Transverse colon (tissue), 4 donors: ENCODE results near the gene CYP4F22. TPM values are rescaled to one million over a fixed set of nuclear protein-coding genes. Genes with fewer than 3 reads are reported as not detected.

Source experiments
- DNase-seq: peaks from one replicate; pipeline ENCODE4 v3.0.0-alpha.2; 2019
- H3K27ac ChIP-seq, 4 donors: fragments of 200-600 bp; sonication (generic); 2 replicates each; pipeline ENCODE4 v1.5.1; 2016 to 2018; ENCODE audit warnings: inconsistent platforms in 4 of 4
- H3K27me3 ChIP-seq: fragments of 200-600 bp; sonication (generic); 2 replicates; pipeline ENCODE4 v1.5.1; 2017; ENCODE audit warnings: inconsistent platforms
- H3K36me3 ChIP-seq, 4 donors: fragments of 200-600 bp; sonication (generic); 2 replicates each; pipeline ENCODE4 v1.5.1; 2017 to 2019; ENCODE audit warnings: inconsistent platforms in 4 of 4
- H3K4me1 ChIP-seq, 4 donors: fragments of 200-600 bp; sonication (generic); 2 replicates each; pipeline ENCODE4 v1.5.1; 2017 to 2020; ENCODE audit warnings: inconsistent platforms in 4 of 4
- H3K4me3 ChIP-seq, 4 donors: fragments of 200-600 bp; sonication (generic); 1 replicate in 1 of 4; 2 replicates in 3 of 4; pipeline versions ENCODE4 v1.5.1 to v1.6.1; 2017 to 2019; ENCODE audit warnings: inconsistent platforms in 4 of 4
- H3K9me3 ChIP-seq, 2 donors: fragments of 200-600 bp; sonication (generic); 2 replicates each; pipeline ENCODE4 v1.5.1; 2017 to 2019; ENCODE audit warnings: inconsistent platforms in 2 of 2
- EP300 ChIP-seq: sonication (generic); formaldehyde crosslinking; IDR thresholded peaks from one replicate; pipeline ENCODE4 v1.6.1; 2017; ENCODE audit warnings: antibody characterized with exemption, low read depth
- POLR2A ChIP-seq: fragments of 450-650 bp; IDR thresholded peaks from one replicate; pipeline ENCODE4 v1.6.1; 2016; ENCODE audit warnings: antibody characterized with exemption, mild to moderate bottlenecking, moderate library complexity
- POLR2AphosphoS5 ChIP-seq, 3 donors: sonication (generic); formaldehyde crosslinking; IDR thresholded peaks; one replicate each; pipeline ENCODE4 v1.6.1; 2016; ENCODE audit warnings: antibody characterized with exemption in 3 of 3
- WGBS, 2 donors: methylation state at CpG; one replicate each; pipeline ENCODE4 v1.1.5; 2018; ENCODE audit warnings: low coverage in 1 of 2; 5-methylcytosine and 5-hydroxymethylcytosine counted together
- in situ Hi-C, 4 donors: fragments of 200-750 bp; cut with MboI; loops; one replicate each; pipeline versions ENCODE4 v1.15.0 to v1.15.1; 2017; ENCODE audit warnings: low sequenced_read_pairs in 3 of 4, low pct_ligation_motif_present in 1 of 4, low pct_unique_long_range_greater_than_20kb in 1 of 4
- intact Hi-C: fragments of 100-400 bp; cut with DNase I; formaldehyde crosslinking; loops from one replicate; pipeline ENCODE4 v1.15.1; 2023; ENCODE audit warnings: low total_unique reads
- total RNA-seq, 4 donors: library from RNA; depleted of rRNA; stranded (reverse); fragments of >200 nt; gene quantifications; one replicate each; pipeline ENCODE4 v1.1.0, GENCODE V29; 2016
- TF ChIP-seq, protein P1 (sequence below), 5 experiments: fragments of 200-600 bp in 3 of 5; fragments of 450-650 bp in 2 of 5; sonication (generic) in 3 of 5; IDR thresholded peaks; 1 replicate in 2 of 5; 2 replicates in 3 of 5; pipeline ENCODE4 v1.5.1; 2016 to 2017; ENCODE audit warnings: antibody characterized with exemption in 5 of 5, inconsistent platforms in 3 of 5, mild to moderate bottlenecking in 2 of 5, moderate library complexity in 1 of 5

The CYP4F22 gene
- total RNA-seq, 4 donors from 2014 or later: not detected

DNA sequence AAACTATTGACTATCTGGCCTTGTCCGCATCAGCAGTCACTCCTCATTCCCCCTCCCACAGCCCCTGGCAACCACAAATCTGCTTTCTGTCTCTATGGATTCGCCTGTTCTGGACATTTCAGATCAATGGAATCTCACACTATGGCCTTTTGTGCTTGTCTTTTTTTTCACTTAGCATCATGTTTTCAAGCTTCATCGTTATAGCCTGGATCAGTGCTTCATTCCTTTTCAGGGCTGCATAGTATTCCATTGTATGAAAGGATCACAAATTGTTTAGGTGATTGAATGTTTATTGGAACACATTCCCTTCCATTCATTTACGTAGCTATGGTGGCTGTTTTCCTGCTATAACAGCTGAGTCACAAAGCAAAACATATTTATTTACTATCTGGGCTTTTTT lies 21.3 kb upstream of the CYP4F22 start:
- no peaks in the 10 kb centered on the region for H3K9me3 ChIP-seq
- intact Hi-C loops (no loop called here), in situ Hi-C loops (no loop called here)
- 79 to 83% methylated on average over 3 to 4 of the region's 4 CpGs for WGBS, 2 donors
- H3K36me3 ChIP-seq: no peaks in the 10 kb centered on the region
- DNase-seq: no peak
- no peaks in the 10 kb centered on the region for H3K27me3 ChIP-seq
- no peaks in the 10 kb centered on the region for H3K4me1 ChIP-seq
- H3K4me3 ChIP-seq: no peak overlapping the region
- no peak for TF ChIP-seq POLR2A
- TF ChIP-seq POLR2AphosphoS5 (IDR thresholded peaks at IDR 0.05): no peak
- TF ChIP-seq, protein P1, sequence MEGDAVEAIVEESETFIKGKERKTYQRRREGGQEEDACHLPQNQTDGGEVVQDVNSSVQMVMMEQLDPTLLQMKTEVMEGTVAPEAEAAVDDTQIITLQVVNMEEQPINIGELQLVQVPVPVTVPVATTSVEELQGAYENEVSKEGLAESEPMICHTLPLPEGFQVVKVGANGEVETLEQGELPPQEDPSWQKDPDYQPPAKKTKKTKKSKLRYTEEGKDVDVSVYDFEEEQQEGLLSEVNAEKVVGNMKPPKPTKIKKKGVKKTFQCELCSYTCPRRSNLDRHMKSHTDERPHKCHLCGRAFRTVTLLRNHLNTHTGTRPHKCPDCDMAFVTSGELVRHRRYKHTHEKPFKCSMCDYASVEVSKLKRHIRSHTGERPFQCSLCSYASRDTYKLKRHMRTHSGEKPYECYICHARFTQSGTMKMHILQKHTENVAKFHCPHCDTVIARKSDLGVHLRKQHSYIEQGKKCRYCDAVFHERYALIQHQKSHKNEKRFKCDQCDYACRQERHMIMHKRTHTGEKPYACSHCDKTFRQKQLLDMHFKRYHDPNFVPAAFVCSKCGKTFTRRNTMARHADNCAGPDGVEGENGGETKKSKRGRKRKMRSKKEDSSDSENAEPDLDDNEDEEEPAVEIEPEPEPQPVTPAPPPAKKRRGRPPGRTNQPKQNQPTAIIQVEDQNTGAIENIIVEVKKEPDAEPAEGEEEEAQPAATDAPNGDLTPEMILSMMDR (IDR thresholded peaks at IDR 0.05): no peak
- no peak for TF ChIP-seq EP300
- H3K27ac ChIP-seq: no peak overlapping the region

DNA sequence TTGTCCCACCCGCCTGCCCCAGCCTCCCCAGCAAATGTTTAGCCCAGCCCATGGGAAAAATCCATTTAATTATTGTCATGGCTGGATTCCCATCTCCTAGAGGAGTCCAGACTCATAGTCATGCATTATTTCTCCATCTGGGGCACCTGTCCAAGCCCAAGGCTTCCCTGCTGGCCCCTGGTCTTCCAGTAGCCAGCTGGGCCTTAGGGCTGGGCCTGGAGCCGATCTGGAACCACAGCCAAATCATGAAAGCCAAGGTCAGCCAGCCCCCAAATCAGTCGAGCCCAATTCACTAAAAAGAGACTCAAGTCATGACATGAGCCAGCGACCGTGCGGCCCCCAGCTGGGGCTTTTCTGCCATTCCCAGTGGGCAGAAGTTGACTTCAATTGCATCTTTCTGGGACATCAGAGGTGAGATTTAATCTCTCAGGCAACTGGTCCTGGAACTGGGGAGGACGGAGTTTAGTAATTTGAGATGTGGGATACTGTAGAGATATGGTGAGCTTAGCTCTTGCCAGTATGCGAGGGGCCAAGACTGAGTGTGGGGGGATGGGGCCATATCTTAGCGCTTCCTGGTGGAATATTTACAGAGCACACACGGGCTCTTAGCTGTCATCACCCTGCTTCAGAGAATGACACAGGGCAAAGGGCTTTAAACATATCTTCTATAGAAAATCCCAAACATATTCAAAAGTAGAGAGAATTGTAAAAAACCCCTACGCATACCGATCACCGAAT lies 19.7 kb upstream of the CYP4F22 start:
- no peaks in the 10 kb centered on the region for H3K36me3 ChIP-seq
- TF ChIP-seq POLR2A: no peak
- no peak for TF ChIP-seq EP300
- TF ChIP-seq POLR2AphosphoS5 (IDR thresholded peaks at IDR 0.05): no peak
- TF ChIP-seq, protein P1 (IDR thresholded peaks at IDR 0.05): no peak
- WGBS, 2 donors: 75 to 86% methylated on average over 4 to 13 of the region's 13 CpGs
- no peak overlapping the region for H3K4me3 ChIP-seq
- H3K27me3 ChIP-seq: no peaks in the 10 kb centered on the region
- intact Hi-C loops: no loop called here
- in situ Hi-C loops: no loop called here
- H3K4me1 ChIP-seq: no peaks in the 10 kb centered on the region
- DNase-seq: no peak
- H3K27ac ChIP-seq: no peak overlapping the region
- H3K9me3 ChIP-seq: no peaks in the 10 kb centered on the region

DNA sequence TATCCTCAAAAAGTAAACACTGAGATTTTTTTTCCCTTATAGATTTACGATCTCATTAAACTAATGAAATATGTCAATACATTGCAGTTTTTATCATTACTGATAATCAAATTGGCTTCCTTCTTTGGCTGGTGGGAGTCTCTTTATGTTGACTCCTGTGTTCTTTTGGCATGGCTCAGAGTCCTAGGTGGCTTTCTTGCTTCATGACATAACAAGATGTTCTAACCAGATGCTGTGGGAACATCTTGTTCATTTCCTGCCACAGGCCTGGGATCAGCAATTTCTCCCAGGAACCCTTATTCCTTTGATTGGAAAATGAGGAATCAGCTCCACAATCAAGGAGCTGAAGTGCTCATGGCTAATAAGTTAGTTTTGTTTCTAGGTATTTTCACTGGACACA lies 13.2 kb upstream of the CYP4F22 start:
- Histone ChIP-seq H3K27ac (no peak overlapping the region), H3K36me3 (no peaks in the 10 kb centered on the region), H3K4me3 (no peak overlapping the region), H3K27me3 (peaks cover 4% of the 10 kb centered on the region), H3K4me1 (no peaks in the 10 kb centered on the region), H3K9me3 (no peaks in the 10 kb centered on the region)
- WGBS, 2 donors: 83 to 97% methylated on average over 1 of the region's 1 CpG
- in situ Hi-C loops: no loop called here
- intact Hi-C loops: no loop called here
- no peak for TF ChIP-seq POLR2AphosphoS5 (IDR thresholded peaks at IDR 0.05)
- TF ChIP-seq EP300: no peak
- no peak for TF ChIP-seq POLR2A
- TF ChIP-seq, protein P1 (IDR thresholded peaks at IDR 0.05): no peak
- no peak for DNase-seq

DNA sequence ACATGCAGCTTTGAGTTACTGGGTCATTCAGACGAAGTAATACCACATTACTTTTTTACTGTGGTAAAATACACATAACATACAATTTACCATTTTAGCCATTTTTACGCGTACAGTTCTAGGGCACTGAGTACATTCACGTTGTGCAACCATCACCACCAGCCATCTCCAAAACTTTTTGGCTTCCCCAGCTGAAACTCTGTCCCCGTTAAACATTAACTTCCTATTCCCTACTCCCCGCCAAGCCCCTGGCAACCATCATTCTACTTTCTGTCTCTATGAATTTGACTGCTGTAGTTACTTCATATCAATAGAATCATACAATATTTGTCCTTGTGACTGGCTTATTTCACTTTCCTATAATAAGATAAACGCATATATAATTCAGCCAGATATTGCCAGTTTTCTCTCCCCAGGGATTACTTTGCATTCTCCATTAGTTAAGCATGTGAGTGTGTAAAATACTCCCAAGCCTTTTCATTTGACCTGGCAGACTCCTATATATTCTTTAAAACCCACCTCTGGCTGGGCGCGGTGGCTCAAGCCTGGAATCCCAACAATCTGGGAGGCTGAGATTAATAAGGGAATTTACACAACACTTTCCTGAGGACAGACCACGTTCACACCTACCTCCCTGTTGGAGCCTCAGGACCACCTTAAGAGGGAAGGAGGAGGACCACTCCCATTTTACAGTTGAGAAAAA lies 10.0 kb upstream of the CYP4F22 start:
- no peak for DNase-seq
- 59 to 65% methylated on average over 8 to 10 of the region's 10 CpGs for WGBS, 2 donors
- TF ChIP-seq, protein P1 (IDR thresholded peaks at IDR 0.05): no peak
- TF ChIP-seq POLR2A (no peak), POLR2AphosphoS5 (IDR thresholded peaks at IDR 0.05) (no peak), EP300 (no peak)
- Histone ChIP-seq H3K4me1 (no peaks in the 10 kb centered on the region), H3K9me3 (no peaks in the 10 kb centered on the region), H3K27me3 (peaks cover 17% of the 10 kb centered on the region), H3K4me3 (no peak overlapping the region), H3K36me3 (no peaks in the 10 kb centered on the region), H3K27ac (no peak overlapping the region)
- intact Hi-C loops: no loop called here
- in situ Hi-C loops: no loop called here
